Measurements from ENCODE around the gene FAS. TPM values are rescaled to one million over a fixed set of nuclear protein-coding genes. Genes with fewer than 3 reads are reported as not detected.

The FAS gene
- total RNA-seq, 4 donors from 2014 or later: 9.0 to 58.5 (median 53.6) TPM

DNA sequence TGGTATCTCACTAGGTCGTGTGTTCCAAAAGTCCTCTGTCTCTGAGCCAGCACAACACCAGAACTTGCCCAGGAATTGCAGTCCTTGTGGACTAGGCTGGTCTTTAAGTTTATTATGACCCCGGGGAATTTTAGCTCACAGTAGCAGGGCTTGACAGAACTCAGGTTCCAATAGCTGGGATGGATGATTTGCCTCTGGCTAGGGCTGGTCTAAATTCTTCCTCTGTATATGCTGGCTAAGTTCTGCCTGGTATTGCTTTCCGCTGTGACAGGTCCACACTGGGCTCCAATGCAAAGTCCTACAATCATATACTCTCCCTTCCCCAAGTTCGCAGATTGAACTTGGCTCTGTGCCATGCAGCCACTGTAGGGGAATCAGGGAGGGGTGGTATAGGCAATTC is 52.5 kb downstream of the FAS start:
- no peaks in the 10 kb centered on the region for H3K9me3 ChIP-seq
- no peak for DNase-seq
- no peaks in the 10 kb centered on the region for H3K36me3 ChIP-seq
- intact Hi-C loops (cut with DNase I; ENCODE audit: low total_unique reads) (no loop called here), in situ Hi-C loops (cut with MboI; ENCODE audit: low pct_ligation_motif_present in 1 of 4, low pct_unique_long_range_greater_than_20kb in 1 of 4, low sequenced_read_pairs in 3 of 4) (no loop called here)
- H3K4me1 ChIP-seq: no peaks in the 10 kb centered on the region
- WGBS, 2 donors (ENCODE audit: low coverage in 1 of 2): 60 to 61% methylated on average over 1 to 4 of the region's 4 CpGs
- TF ChIP-seq EP300 (IDR thresholded peaks at IDR 0.05; ENCODE audit: low read depth): no peak
- H3K27me3 ChIP-seq: no peaks in the 10 kb centered on the region
- H3K4me3 ChIP-seq: no peak overlapping the region
- H3K27ac ChIP-seq: no peak overlapping the region

- TF ChIP-seq POLR2A (IDR thresholded peaks at IDR 0.05) (no peak), POLR2AphosphoS5 (IDR thresholded peaks at IDR 0.05) (no peak), EP300 (IDR thresholded peaks at IDR 0.05; ENCODE audit: low read depth) (no peak)
- TF ChIP-seq, protein P1, sequence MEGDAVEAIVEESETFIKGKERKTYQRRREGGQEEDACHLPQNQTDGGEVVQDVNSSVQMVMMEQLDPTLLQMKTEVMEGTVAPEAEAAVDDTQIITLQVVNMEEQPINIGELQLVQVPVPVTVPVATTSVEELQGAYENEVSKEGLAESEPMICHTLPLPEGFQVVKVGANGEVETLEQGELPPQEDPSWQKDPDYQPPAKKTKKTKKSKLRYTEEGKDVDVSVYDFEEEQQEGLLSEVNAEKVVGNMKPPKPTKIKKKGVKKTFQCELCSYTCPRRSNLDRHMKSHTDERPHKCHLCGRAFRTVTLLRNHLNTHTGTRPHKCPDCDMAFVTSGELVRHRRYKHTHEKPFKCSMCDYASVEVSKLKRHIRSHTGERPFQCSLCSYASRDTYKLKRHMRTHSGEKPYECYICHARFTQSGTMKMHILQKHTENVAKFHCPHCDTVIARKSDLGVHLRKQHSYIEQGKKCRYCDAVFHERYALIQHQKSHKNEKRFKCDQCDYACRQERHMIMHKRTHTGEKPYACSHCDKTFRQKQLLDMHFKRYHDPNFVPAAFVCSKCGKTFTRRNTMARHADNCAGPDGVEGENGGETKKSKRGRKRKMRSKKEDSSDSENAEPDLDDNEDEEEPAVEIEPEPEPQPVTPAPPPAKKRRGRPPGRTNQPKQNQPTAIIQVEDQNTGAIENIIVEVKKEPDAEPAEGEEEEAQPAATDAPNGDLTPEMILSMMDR (IDR thresholded peaks at IDR 0.05): no peak
- Histone ChIP-seq H3K27ac (no peak overlapping the region), H3K27me3 (no peaks in the 10 kb centered on the region), H3K36me3 (no peaks in the 10 kb centered on the region), H3K4me3 (no peak overlapping the region), H3K4me1 (no peaks in the 10 kb centered on the region), H3K9me3 (no peaks in the 10 kb centered on the region)
- in situ Hi-C loops (cut with MboI; ENCODE audit: low pct_ligation_motif_present in 1 of 4, low pct_unique_long_range_greater_than_20kb in 1 of 4, low sequenced_read_pairs in 3 of 4): no loop called here
- DNase-seq: no peak
- intact Hi-C loops (cut with DNase I; ENCODE audit: low total_unique reads): no loop called here
- WGBS, 2 donors (ENCODE audit: low coverage in 1 of 2): 86 to 95% methylated on average over 1 to 2 of the region's 2 CpGs
Measured at GRCh38 chr10:89047397-89047796, 56.8 kb downstream of the FAS start.

DNA sequence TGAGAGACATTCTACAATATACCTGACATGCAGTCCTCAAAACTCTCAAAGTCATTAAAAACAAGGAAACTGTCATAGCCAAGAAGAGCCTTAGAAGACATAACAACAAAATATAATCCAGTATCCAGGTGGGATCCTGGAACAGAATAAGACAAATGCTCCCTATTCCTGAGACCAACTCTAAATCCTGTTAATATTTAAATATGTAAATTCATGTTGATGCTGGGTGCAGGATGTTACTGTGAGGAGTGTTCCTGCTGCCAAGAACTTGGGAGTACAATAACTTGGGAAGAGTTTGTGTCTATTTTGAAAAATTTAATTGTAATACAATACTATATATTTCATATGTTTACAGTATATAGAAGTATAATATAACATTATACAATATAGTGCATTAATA is 61.0 kb downstream of the FAS start:
- H3K9me3 ChIP-seq: no peaks in the 10 kb centered on the region
- in situ Hi-C loops (cut with MboI; ENCODE audit: low pct_ligation_motif_present in 1 of 4, low pct_unique_long_range_greater_than_20kb in 1 of 4, low sequenced_read_pairs in 3 of 4) (no loop called here), intact Hi-C loops (cut with DNase I; ENCODE audit: low total_unique reads) (no loop called here)
- H3K4me3 ChIP-seq: no peak overlapping the region
- DNase-seq: no peak
- no peaks in the 10 kb centered on the region for H3K36me3 ChIP-seq
- no peaks in the 10 kb centered on the region for H3K27me3 ChIP-seq
- TF ChIP-seq POLR2A (IDR thresholded peaks at IDR 0.05): no peak
- TF ChIP-seq, protein P1 (IDR thresholded peaks at IDR 0.05): no peak
- TF ChIP-seq EP300 (IDR thresholded peaks at IDR 0.05; ENCODE audit: low read depth): no peak
- no peak for TF ChIP-seq POLR2AphosphoS5 (IDR thresholded peaks at IDR 0.05)
- no peak overlapping the region for H3K27ac ChIP-seq
- no peaks in the 10 kb centered on the region for H3K4me1 ChIP-seq

- intact Hi-C loops (cut with DNase I; ENCODE audit: low total_unique reads): no loop called here
- no peak for DNase-seq
- WGBS, 2 donors (ENCODE audit: low coverage in 1 of 2): 81 to 83% methylated on average over 2 to 5 of the region's 5 CpGs
- Histone ChIP-seq H3K27ac (no peak overlapping the region), H3K9me3 (no peaks in the 10 kb centered on the region), H3K36me3 (no peaks in the 10 kb centered on the region), H3K4me3 (no peak overlapping the region), H3K27me3 (no peaks in the 10 kb centered on the region), H3K4me1 (no peaks in the 10 kb centered on the region)
- in situ Hi-C loops (cut with MboI; ENCODE audit: low pct_ligation_motif_present in 1 of 4, low pct_unique_long_range_greater_than_20kb in 1 of 4, low sequenced_read_pairs in 3 of 4): no loop called here
- TF ChIP-seq POLR2A (IDR thresholded peaks at IDR 0.05) (no peak), EP300 (IDR thresholded peaks at IDR 0.05; ENCODE audit: low read depth) (no peak), POLR2AphosphoS5 (IDR thresholded peaks at IDR 0.05) (no peak)
- TF ChIP-seq, protein P1 (IDR thresholded peaks at IDR 0.05): no peak
Measured at GRCh38 chr10:89053555-89053954, 63.0 kb downstream of the FAS start.

GRCh38 chr10:89055159-89055558 is 64.6 kb downstream of the FAS start:
- no peak for DNase-seq
- Histone ChIP-seq H3K4me1 (no peaks in the 10 kb centered on the region), H3K4me3 (no peak overlapping the region), H3K27me3 (no peaks in the 10 kb centered on the region), H3K27ac (no peak overlapping the region), H3K9me3 (no peaks in the 10 kb centered on the region), H3K36me3 (no peaks in the 10 kb centered on the region)
- TF ChIP-seq POLR2AphosphoS5 (IDR thresholded peaks at IDR 0.05) (no peak), EP300 (IDR thresholded peaks at IDR 0.05; ENCODE audit: low read depth) (no peak), POLR2A (IDR thresholded peaks at IDR 0.05) (no peak)
- TF ChIP-seq, protein P1 (IDR thresholded peaks at IDR 0.05): no peak
- intact Hi-C loops (cut with DNase I; ENCODE audit: low total_unique reads) (no loop called here), in situ Hi-C loops (cut with MboI; ENCODE audit: low pct_ligation_motif_present in 1 of 4, low pct_unique_long_range_greater_than_20kb in 1 of 4, low sequenced_read_pairs in 3 of 4) (no loop called here)
- 81 to 88% methylated on average over 5 of the region's 5 CpGs for WGBS, 2 donors (ENCODE audit: low coverage in 1 of 2)

Measured in transverse colon (tissue), 4 donors.